ENCODE measurements around the gene FILIP1L. TPM values are rescaled to one million over a fixed set of nuclear protein-coding genes. Genes with fewer than 3 reads are reported as not detected.
"Not testable (repeated sequence)": the region's sequence is repeated elsewhere in the genome, so short reads cannot be mapped to it uniquely, and the experiment has no call there.

FILIP1L gene
- polyA plus RNA-seq, 1 of the 3 experiments (the other 2 are of a cell fraction): 26.8 TPM

- H3K36me3 ChIP-seq (replicated peaks in 1 of 2; ENCODE audit: control insufficient read depth in 1 of 2, insufficient read depth in 2 of 2, low read length in 1 of 2): no peaks in the 10 kb centered on the region
- no peak overlapping the region for H2AFZ ChIP-seq (ENCODE audit: low read depth)
- H3K9me3 ChIP-seq: no peaks in the 10 kb centered on the region
- no peaks in the 10 kb centered on the region for H4K20me1 ChIP-seq (ENCODE audit: insufficient read depth)
- H3F3A ChIP-seq (replicated peaks; ENCODE audit: insufficient read depth): peaks cover 3% of the 10 kb centered on the region
- H3K27ac ChIP-seq (ENCODE audit: low read depth in 2 of 2, low read length in 1 of 2): no peak overlapping the region
- H3K9me2 ChIP-seq: no peaks in the 10 kb centered on the region
- ChIA-PET POLR2A (no interaction called here), CTCF (no interaction called here)
- H3K9ac ChIP-seq: no peak overlapping the region
- H3K4me2 ChIP-seq: no peak overlapping the region
- no peaks in the 10 kb centered on the region for H3K79me2 ChIP-seq (ENCODE audit: insufficient read depth)
- H3K4me1 ChIP-seq (ENCODE audit: control insufficient read depth in 1 of 2, insufficient read depth in 2 of 2, low read depth in 1 of 2, low read length in 1 of 2): peaks cover 0 to 9% of the 10 kb centered on the region in 2 experiments; a peak in 3 of 4 replicates
- TF ChIP-seq MXI1 (IDR thresholded peaks at IDR 0.05; ENCODE audit: low read depth, low read length) (no peak), TAF1 (IDR thresholded peaks at IDR 0.05; ENCODE audit: borderline replicate concordance, low read depth, low read length) (no peak), MEF2A (IDR thresholded peaks at IDR 0.05; ENCODE audit: borderline replicate concordance, low read depth) (no peak), GATA2 (CRISPR knock-in tag; IDR thresholded peaks at IDR 0.05) (no peak), GABPA (IDR thresholded peaks at IDR 0.05; ENCODE audit: low read depth) (no peak), REST (IDR thresholded peaks at IDR 0.05; ENCODE audit: low read depth, low read length) (no peak), YY1 (IDR thresholded peaks at IDR 0.05; ENCODE audit: low read depth) (no peak), ELF1 (IDR thresholded peaks at IDR 0.05) (no peak)
- 78% methylated on average over 2 of the region's 2 CpGs for WGBS (ENCODE audit: low lambda C conversion rate)
- no peak overlapping the region for H3K4me3 ChIP-seq (ENCODE audit: low read depth in 2 of 2, low read length in 1 of 2)
- DNase-seq: no peak
- no peaks in the 10 kb centered on the region for H3K27me3 ChIP-seq (ENCODE audit: insufficient read depth)
Observed at GRCh38 chr3:100096866-100097265, 17.4 kb downstream of the FILIP1L start.

GRCh38 chr3:100096286-100096685 is 18.0 kb downstream of the FILIP1L start:
- H3K4me1 ChIP-seq (ENCODE audit: control insufficient read depth in 1 of 2, insufficient read depth in 2 of 2, low read depth in 1 of 2, low read length in 1 of 2); POLR2A ChIA-PET; H3K4me3 ChIP-seq (ENCODE audit: low read depth in 2 of 2, low read length in 1 of 2); H3K9me2 ChIP-seq; H3K79me2 ChIP-seq (ENCODE audit: insufficient read depth); H3K9me3 ChIP-seq; H3K36me3 ChIP-seq (replicated peaks in 1 of 2; ENCODE audit: control insufficient read depth in 1 of 2, insufficient read depth in 2 of 2, low read length in 1 of 2); H4K20me1 ChIP-seq (ENCODE audit: insufficient read depth); H3K27ac ChIP-seq (ENCODE audit: low read depth in 2 of 2, low read length in 1 of 2); H3K4me2 ChIP-seq; H2AFZ ChIP-seq (ENCODE audit: low read depth); DNase-seq; H3K27me3 ChIP-seq (ENCODE audit: insufficient read depth); H3F3A ChIP-seq (replicated peaks; ENCODE audit: insufficient read depth); H3K9ac ChIP-seq; CTCF ChIA-PET: not testable (repeated sequence)
- WGBS (ENCODE audit: low lambda C conversion rate): 97% methylated on average over 1 of the region's 1 CpG

GRCh38 chr3:100093831-100094230 is 20.5 kb downstream of the FILIP1L start:
- Histone ChIP-seq H3K27me3 (ENCODE audit: insufficient read depth) (no peaks in the 10 kb centered on the region), H3K9ac (no peak overlapping the region), H3K36me3 (replicated peaks in 1 of 2; ENCODE audit: control insufficient read depth in 1 of 2, insufficient read depth in 2 of 2, low read length in 1 of 2) (no peaks in the 10 kb centered on the region), H3K9me2 (no peaks in the 10 kb centered on the region), H3K4me2 (no peak overlapping the region), H3K4me3 (ENCODE audit: low read depth in 2 of 2, low read length in 1 of 2) (no peak overlapping the region), H3F3A (replicated peaks; ENCODE audit: insufficient read depth) (peaks cover 6% of the 10 kb centered on the region), H3K9me3 (no peaks in the 10 kb centered on the region), H3K79me2 (ENCODE audit: insufficient read depth) (no peaks in the 10 kb centered on the region), H2AFZ (ENCODE audit: low read depth) (no peak overlapping the region), H3K4me1 (ENCODE audit: control insufficient read depth in 1 of 2, insufficient read depth in 2 of 2, low read depth in 1 of 2, low read length in 1 of 2) (peaks cover 3 to 15% of the 10 kb centered on the region in 2 experiments), H3K27ac (ENCODE audit: low read depth in 2 of 2, low read length in 1 of 2) (no peak overlapping the region), H4K20me1 (ENCODE audit: insufficient read depth) (no peaks in the 10 kb centered on the region)
- no peak for DNase-seq
- 97% methylated on average over 1 of the region's 1 CpG for WGBS (ENCODE audit: low lambda C conversion rate)
- ChIA-PET CTCF (no interaction called here), POLR2A (no interaction called here)
- TF ChIP-seq RFX5 (IDR thresholded peaks at IDR 0.05; ENCODE audit: low read length) (no peak), TCF12 (IDR thresholded peaks at IDR 0.05) (0 out of 2 replicates have a peak, but pooled peaks have one; percentile 6), MXI1 (IDR thresholded peaks at IDR 0.05; ENCODE audit: low read depth, low read length) (no peak), CTCF (IDR thresholded peaks at IDR 0.05) (no peak), GABPA (IDR thresholded peaks at IDR 0.05; ENCODE audit: low read depth) (no peak), USF2 (IDR thresholded peaks at IDR 0.05; ENCODE audit: borderline replicate concordance, low read depth, low read length) (no peak), MAX (IDR thresholded peaks at IDR 0.05; ENCODE audit: low read depth) (no peak), NFIC (IDR thresholded peaks at IDR 0.05; ENCODE audit: borderline replicate concordance) (peak; percentile 23; the same call in 1 of the 2 replicates), POLR2AphosphoS5 (IDR thresholded peaks at IDR 0.05; ENCODE audit: low read depth, low read length) (no peak)

Data from SK-N-SH (cell line).